ENCODE data around the gene PRICKLE3.

PRICKLE3 gene

GRCh38 chrX:49186125-49187027 lies at the start of gene PRICKLE3:
Gene PRICKLE3, minus strand, starts transcription at chrX:49186373. Its CDS starts 76 bp downstream, at chrX:49186297.
- DNase-seq (ENCODE audit: low read depth), result peak; percentile 44

GRCh38 chrX:49233887-49234555 lies 47.8 kb upstream of the PRICKLE3 start:
- no peak for DNase-seq (ENCODE audit: low read depth)
- H3K4me3 ChIP-seq (ENCODE audit: low read depth, low read length), result peak overlapping the region; percentile 20
- TF ChIP-seq CTCF (conservative IDR thresholded peaks at IDR 0.05; ENCODE audit: low read depth, low read length), result no peak

More at GRCh38 chrX:49186125-49187027, at the start of gene PRICKLE3:
- TF ChIP-seq CTCF (conservative IDR thresholded peaks at IDR 0.05; ENCODE audit: low read depth, low read length), result no peak
- H3K4me3 ChIP-seq (ENCODE audit: low read depth, low read length), result peak within 1 kb of the TSS; percentile 67

- no peak for TF ChIP-seq CTCF (conservative IDR thresholded peaks at IDR 0.05; ENCODE audit: low read depth, low read length)
- H3K4me3 ChIP-seq (ENCODE audit: low read depth, low read length), result peak within 1 kb of the TSS; percentile 20
- DNase-seq (ENCODE audit: low read depth), result no peak
These were observed 47.0 kb upstream of the PRICKLE3 start, which contains the start of gene CACNA1F for GRCh38 chrX:49233176-49233575. Gene CACNA1F, minus strand, starts transcription at chrX:49233340. Its CDS starts 31 bp downstream, at chrX:49233309.

- no peak for TF ChIP-seq CTCF (conservative IDR thresholded peaks at IDR 0.05; ENCODE audit: low read depth, low read length)
- DNase-seq (ENCODE audit: low read depth), result no peak
- no peak overlapping the region for H3K4me3 ChIP-seq (ENCODE audit: low read depth, low read length)
These were observed 46.4 kb upstream of the PRICKLE3 start for GRCh38 chrX:49232525-49232924.

- TF ChIP-seq CTCF (conservative IDR thresholded peaks at IDR 0.05; ENCODE audit: low read depth, low read length), result no peak
- H3K4me3 ChIP-seq (ENCODE audit: low read depth, low read length), result no peak overlapping the region
- no peak for DNase-seq (ENCODE audit: low read depth)
These were observed 45.3 kb upstream of the PRICKLE3 start for GRCh38 chrX:49231333-49232000.

- DNase-seq (ENCODE audit: low read depth), result no peak
- H3K4me3 ChIP-seq (ENCODE audit: low read depth, low read length), result peak overlapping the region; percentile 37
- TF ChIP-seq CTCF (conservative IDR thresholded peaks at IDR 0.05; ENCODE audit: low read depth, low read length), result peak; percentile 37
These were observed 44.5 kb upstream of the PRICKLE3 start for GRCh38 chrX:49230500-49231232.
